Measurements from ENCODE around the gene RILPL1. TPM values are rescaled to one million over a fixed set of nuclear protein-coding genes. Genes with fewer than 3 reads are reported as not detected.
"Not testable (repeated sequence)": the region's sequence is repeated elsewhere in the genome, so short reads cannot be mapped to it uniquely, and the experiment has no call there.

Gene RILPL1
- total RNA-seq, 1 experiment from 2014 or later = 11.5 TPM

DNA sequence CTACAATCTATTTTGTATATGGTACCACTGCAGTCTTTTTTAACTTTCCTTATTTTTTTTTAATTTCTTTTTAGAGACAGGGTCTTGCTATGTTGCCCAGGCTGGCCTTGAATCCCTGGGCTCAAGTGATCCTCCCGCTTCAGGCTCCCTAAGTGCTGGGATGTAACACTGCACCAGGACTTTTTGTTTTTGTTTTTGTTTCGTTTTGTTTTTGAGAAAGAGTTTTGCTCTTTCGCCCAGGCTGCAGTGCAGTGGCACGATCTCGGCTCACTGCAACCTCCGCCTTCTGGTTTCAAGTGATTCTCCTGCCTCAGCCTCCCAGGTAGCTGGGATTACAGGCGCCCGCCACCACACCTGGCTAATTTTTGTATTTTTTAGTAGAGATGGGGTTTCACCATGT, 104.4 kb downstream of the RILPL1 start:
- BruUV-seq (replicated peaks); H3K27ac ChIP-seq; DNase-seq; POLR2A ChIA-PET (ENCODE audit: unreplicated experiment); H3K9me2 ChIP-seq (ENCODE audit: insufficient read depth); intact Hi-C loops (cut with micrococcal nuclease; ENCODE audit: unreplicated experiment); H3K36me3 ChIP-seq (ENCODE audit: low read depth); H3K27me3 ChIP-seq (ENCODE audit: insufficient read depth, low read depth); H4K20me1 ChIP-seq (ENCODE audit: insufficient read depth); H3K4me1 ChIP-seq (replicated peaks; ENCODE audit: insufficient read depth); H3K9me3 ChIP-seq (ENCODE audit: insufficient read depth, low read depth); H3K4me2 ChIP-seq; CTCF ChIA-PET; H3K4me3 ChIP-seq; H2AFZ ChIP-seq; H3K79me2 ChIP-seq (ENCODE audit: low read depth); H3F3A ChIP-seq (ENCODE audit: insufficient read depth, low read depth): not testable (repeated sequence)

DNA sequence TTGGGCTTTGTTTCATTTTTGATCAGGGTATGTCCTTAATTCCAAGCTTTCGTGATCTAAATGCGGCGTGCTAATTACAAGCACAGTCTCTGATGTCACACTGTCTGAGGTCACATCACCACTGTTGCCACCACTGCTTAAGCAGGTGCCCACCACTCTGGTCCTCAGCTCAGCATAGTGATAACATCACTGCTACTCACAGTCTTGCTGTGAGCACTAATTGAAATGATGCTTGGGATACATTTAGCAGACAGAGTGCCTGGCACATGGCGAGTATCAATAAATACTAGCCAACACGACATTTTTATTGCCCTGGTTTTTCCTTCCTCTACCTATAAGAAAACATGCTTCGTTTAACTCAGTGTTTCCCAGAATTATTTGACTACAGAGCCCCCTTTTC, 104.9 kb downstream of the RILPL1 start:
- BruUV-seq (replicated peaks) = no TSS peak
- no peaks in the 10 kb centered on the region for H3K9me3 ChIP-seq (ENCODE audit: insufficient read depth, low read depth)
- no peaks in the 10 kb centered on the region for H3K36me3 ChIP-seq (ENCODE audit: low read depth)
- no peak overlapping the region for H2AFZ ChIP-seq
- no peak for DNase-seq
- H3K9me2 ChIP-seq (ENCODE audit: insufficient read depth) = no peaks in the 10 kb centered on the region
- H3K79me2 ChIP-seq (ENCODE audit: low read depth) = no peaks in the 10 kb centered on the region
- no peak overlapping the region for H3K27ac ChIP-seq
- TF ChIP-seq, protein P1, sequence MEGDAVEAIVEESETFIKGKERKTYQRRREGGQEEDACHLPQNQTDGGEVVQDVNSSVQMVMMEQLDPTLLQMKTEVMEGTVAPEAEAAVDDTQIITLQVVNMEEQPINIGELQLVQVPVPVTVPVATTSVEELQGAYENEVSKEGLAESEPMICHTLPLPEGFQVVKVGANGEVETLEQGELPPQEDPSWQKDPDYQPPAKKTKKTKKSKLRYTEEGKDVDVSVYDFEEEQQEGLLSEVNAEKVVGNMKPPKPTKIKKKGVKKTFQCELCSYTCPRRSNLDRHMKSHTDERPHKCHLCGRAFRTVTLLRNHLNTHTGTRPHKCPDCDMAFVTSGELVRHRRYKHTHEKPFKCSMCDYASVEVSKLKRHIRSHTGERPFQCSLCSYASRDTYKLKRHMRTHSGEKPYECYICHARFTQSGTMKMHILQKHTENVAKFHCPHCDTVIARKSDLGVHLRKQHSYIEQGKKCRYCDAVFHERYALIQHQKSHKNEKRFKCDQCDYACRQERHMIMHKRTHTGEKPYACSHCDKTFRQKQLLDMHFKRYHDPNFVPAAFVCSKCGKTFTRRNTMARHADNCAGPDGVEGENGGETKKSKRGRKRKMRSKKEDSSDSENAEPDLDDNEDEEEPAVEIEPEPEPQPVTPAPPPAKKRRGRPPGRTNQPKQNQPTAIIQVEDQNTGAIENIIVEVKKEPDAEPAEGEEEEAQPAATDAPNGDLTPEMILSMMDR (conservative IDR thresholded peaks at IDR 0.05) = no peak
- TF ChIP-seq EZH2 (IDR thresholded peaks at IDR 0.05; ENCODE audit: low read depth) = no peak
- no peaks in the 10 kb centered on the region for H3F3A ChIP-seq (ENCODE audit: insufficient read depth, low read depth)
- no peaks in the 10 kb centered on the region for H4K20me1 ChIP-seq (ENCODE audit: insufficient read depth)
- no peak overlapping the region for H3K4me3 ChIP-seq
- H3K4me1 ChIP-seq (replicated peaks; ENCODE audit: insufficient read depth) = no peaks in the 10 kb centered on the region
- H3K4me2 ChIP-seq = no peak overlapping the region
- ChIA-PET POLR2A (ENCODE audit: unreplicated experiment) (no interaction called here), CTCF (no interaction called here)
- H3K27me3 ChIP-seq (ENCODE audit: insufficient read depth, low read depth) = no peaks in the 10 kb centered on the region
- intact Hi-C loops (cut with micrococcal nuclease; ENCODE audit: unreplicated experiment) = no loop called here

DNA sequence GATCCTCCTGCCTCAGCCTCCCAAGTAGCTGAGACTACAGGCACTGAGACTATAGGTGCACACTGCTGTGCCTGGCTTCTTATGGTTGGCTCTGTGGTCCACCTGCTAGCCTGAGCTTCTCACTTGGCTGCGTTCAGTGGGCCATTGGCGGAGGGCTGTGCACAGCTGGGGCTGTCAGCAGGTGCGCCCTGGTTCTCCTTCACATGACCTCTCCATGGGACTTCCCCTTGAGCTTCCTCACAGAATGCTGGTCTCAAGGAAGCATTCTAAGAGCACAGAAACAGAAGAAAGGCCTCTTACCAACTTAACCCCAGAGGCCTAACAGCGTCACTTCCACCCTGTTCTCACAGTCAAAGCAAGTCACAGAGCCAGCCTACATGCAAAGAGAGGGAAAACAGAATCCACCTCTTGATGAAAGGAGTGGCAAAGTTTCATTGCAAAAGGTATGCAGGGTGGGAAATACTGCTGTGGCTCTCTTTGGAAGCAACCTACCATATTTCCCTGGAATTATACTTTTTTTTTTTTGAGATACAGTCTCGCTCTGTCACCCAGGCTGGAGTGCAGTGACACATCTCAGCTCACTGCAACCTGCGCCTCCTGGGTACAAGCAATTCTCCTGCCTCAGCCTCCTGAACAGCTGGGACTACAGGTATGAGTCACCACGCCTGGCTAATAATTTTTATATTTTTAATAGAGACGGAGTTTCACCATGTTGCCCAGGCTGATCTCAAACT, 106.3 kb downstream of the RILPL1 start:
- no peak overlapping the region for H2AFZ ChIP-seq
- H3K27me3 ChIP-seq (ENCODE audit: insufficient read depth, low read depth) = no peaks in the 10 kb centered on the region
- no peak overlapping the region for H3K27ac ChIP-seq
- H4K20me1 ChIP-seq (ENCODE audit: insufficient read depth) = no peaks in the 10 kb centered on the region
- intact Hi-C loops (cut with micrococcal nuclease; ENCODE audit: unreplicated experiment) = no loop called here
- no peaks in the 10 kb centered on the region for H3K9me2 ChIP-seq (ENCODE audit: insufficient read depth)
- BruUV-seq (replicated peaks) = no TSS peak
- H3K4me1 ChIP-seq (replicated peaks; ENCODE audit: insufficient read depth) = no peaks in the 10 kb centered on the region
- H3K79me2 ChIP-seq (ENCODE audit: low read depth) = no peaks in the 10 kb centered on the region
- ChIA-PET CTCF (no interaction called here), POLR2A (ENCODE audit: unreplicated experiment) (interaction anchor here (0.5 kb wide), 1 partner anchor 17 kb away, joined by 3 read pairs; no protein-coding TSS in a partner anchor)
- H3K4me2 ChIP-seq = no peak overlapping the region
- H3K4me3 ChIP-seq = no peak overlapping the region
- no peaks in the 10 kb centered on the region for H3K9me3 ChIP-seq (ENCODE audit: insufficient read depth, low read depth)
- H3K36me3 ChIP-seq (ENCODE audit: low read depth) = no peaks in the 10 kb centered on the region
- no peak for TF ChIP-seq EZH2 (IDR thresholded peaks at IDR 0.05; ENCODE audit: low read depth)
- TF ChIP-seq, protein P1 (conservative IDR thresholded peaks at IDR 0.05) = no peak
- H3F3A ChIP-seq (ENCODE audit: insufficient read depth, low read depth) = no peaks in the 10 kb centered on the region
- no peak for DNase-seq

DNA sequence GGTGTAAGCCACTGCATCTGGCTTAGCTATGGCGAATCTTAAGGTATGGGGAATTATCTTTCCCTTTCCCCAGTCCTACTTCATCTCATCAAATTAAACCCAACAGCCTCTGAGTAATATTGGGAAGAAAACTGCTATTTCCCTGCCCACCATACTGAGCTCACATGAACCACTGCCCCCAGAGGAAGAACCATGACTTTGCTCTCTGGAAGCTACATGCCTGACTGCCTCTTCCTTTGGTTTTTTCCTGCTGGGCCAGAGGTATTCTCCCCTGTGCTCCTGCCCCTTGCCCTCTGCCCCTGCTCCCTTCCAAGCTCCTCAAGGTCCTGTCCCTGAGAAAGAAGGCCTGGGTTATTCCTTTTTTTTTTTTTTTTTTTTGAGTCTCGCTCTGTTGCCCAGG, 112.2 kb downstream of the RILPL1 start:
- no peaks in the 10 kb centered on the region for H3K4me1 ChIP-seq (replicated peaks; ENCODE audit: insufficient read depth)
- TF ChIP-seq EZH2 (IDR thresholded peaks at IDR 0.05; ENCODE audit: low read depth) = no peak
- TF ChIP-seq, protein P1 (conservative IDR thresholded peaks at IDR 0.05) = no peak
- POLR2A ChIA-PET (ENCODE audit: unreplicated experiment) = no interaction called here
- H3K4me3 ChIP-seq = no peak overlapping the region
- no peaks in the 10 kb centered on the region for H3K9me2 ChIP-seq (ENCODE audit: insufficient read depth)
- H3K27me3 ChIP-seq (ENCODE audit: insufficient read depth, low read depth) = no peaks in the 10 kb centered on the region
- H3K36me3 ChIP-seq (ENCODE audit: low read depth) = no peaks in the 10 kb centered on the region
- no peak overlapping the region for H3K27ac ChIP-seq
- no peak overlapping the region for H3K4me2 ChIP-seq
- H2AFZ ChIP-seq = no peak overlapping the region
- no TSS peak for BruUV-seq (replicated peaks)
- H3K79me2 ChIP-seq (ENCODE audit: low read depth) = no peaks in the 10 kb centered on the region
- H4K20me1 ChIP-seq (ENCODE audit: insufficient read depth) = no peaks in the 10 kb centered on the region
- CTCF ChIA-PET = interaction anchor here (0.6 kb wide), 1 partner anchor 26 kb away, joined by 3 read pairs; no protein-coding TSS in a partner anchor
- no peaks in the 10 kb centered on the region for H3K9me3 ChIP-seq (ENCODE audit: insufficient read depth, low read depth)
- no peak for DNase-seq
- intact Hi-C loops (cut with micrococcal nuclease; ENCODE audit: unreplicated experiment) = no loop called here
- no peaks in the 10 kb centered on the region for H3F3A ChIP-seq (ENCODE audit: insufficient read depth, low read depth)

Measured in PC-9 (cell line).